Duodenal mucosa (tissue), 2 donors: ENCODE results near the gene MRTFB.

ENCODE experiments used
- H3K27ac ChIP-seq: one replicate; pipeline ENCODE4 v1.7.0; 2013; ENCODE audit warnings: low read depth, low read length
- H3K27me3 ChIP-seq, 2 donors: one replicate each; pipeline ENCODE4 v1.7.0; 2013; ENCODE audit warnings: low read length in 2 of 2, control low read depth in 1 of 2; ENCODE audit not compliant: insufficient read depth in 2 of 2, control insufficient read depth in 1 of 2
- H3K36me3 ChIP-seq, 2 donors: one replicate each; pipeline ENCODE4 v1.7.0; 2013; ENCODE audit warnings: low read length in 2 of 2, control low read depth in 1 of 2; ENCODE audit not compliant: insufficient read depth in 2 of 2, control insufficient read depth in 1 of 2
- H3K4me1 ChIP-seq, 2 donors: one replicate each; pipeline ENCODE4 v1.7.0; 2013; ENCODE audit warnings: low read length in 2 of 2, control low read depth in 1 of 2; ENCODE audit not compliant: insufficient read depth in 2 of 2, control insufficient read depth in 1 of 2
- H3K4me3 ChIP-seq, 2 donors: one replicate each; pipeline ENCODE4 v1.7.0; 2013; ENCODE audit warnings: low read length in 2 of 2, low read depth in 1 of 2
- H3K9ac ChIP-seq, 2 donors: one replicate each; pipeline ENCODE4 v1.7.0; 2013; ENCODE audit warnings: low read length in 2 of 2, low read depth in 1 of 2
- H3K9me3 ChIP-seq, 2 donors: one replicate each; pipeline ENCODE4 v1.7.0; 2013; ENCODE audit warnings: low read length in 2 of 2, control low read depth in 1 of 2; ENCODE audit not compliant: control insufficient read depth in 1 of 2

The MRTFB gene

GRCh38 chr16:14314116-14314515 is 243.0 kb downstream of the MRTFB start:
- Histone ChIP-seq H3K9ac (no peak overlapping the region), H3K4me3 (no peak overlapping the region), H3K27me3 (no peaks in the 10 kb centered on the region), H3K4me1 (peaks cover 2 to 7% of the 10 kb centered on the region in 2 donors), H3K9me3 (no peaks in the 10 kb centered on the region), H3K36me3 (no peaks in the 10 kb centered on the region), H3K27ac (no peak overlapping the region)

GRCh38 chr16:14315683-14316320 is 244.7 kb downstream of the MRTFB start:
- Histone ChIP-seq H3K27ac (no peak overlapping the region), H3K4me1 (peaks cover 0 to 2% of the 10 kb centered on the region in 2 donors), H3K9ac (no peak overlapping the region), H3K36me3 (no peaks in the 10 kb centered on the region), H3K9me3 (no peaks in the 10 kb centered on the region), H3K27me3 (no peaks in the 10 kb centered on the region), H3K4me3 (no peak overlapping the region)
